GM23338 (cell line): ENCODE data around the gene HSPA2. TPM values are rescaled to one million over a fixed set of nuclear protein-coding genes. Genes with fewer than 3 reads are reported as not detected.

Experiments used
- ATAC-seq: fragments of 200-7000 bp; cut with Tn5 transposase; 3 replicates; pipeline ENCODE4 v1.9.1; 2020
- DNase-seq: peaks from one replicate; pipeline ENCODE4 v3.0.0-alpha.2; 2015; ENCODE audit warnings: low spot score
- H2AFZ ChIP-seq: fragments of 200-600 bp; sonication (generic); 2 replicates; pipeline ENCODE4 v1.8.0; 2016; ENCODE audit warnings: antibody characterized with exemption, mild to moderate bottlenecking, moderate library complexity
- H3F3A ChIP-seq: fragments of 200-600 bp; sonication (generic); replicated peaks from 2 replicates; pipeline ENCODE4 v1.8.0; 2017; ENCODE audit warnings: antibody characterized with exemption, mixed run types, low read depth
- H3K27ac ChIP-seq: fragments of 200-600 bp; sonication (generic); 2 replicates; pipeline ENCODE4 v1.6.1; 2016; ENCODE audit warnings: low read depth
- H3K27me3 ChIP-seq: fragments of 200-600 bp; sonication (generic); 2 replicates; pipeline ENCODE4 v1.8.0; 2016; ENCODE audit warnings: mild to moderate bottlenecking, mixed run types, moderate library complexity; ENCODE audit not compliant: insufficient read depth
- H3K36me3 ChIP-seq: fragments of 200-600 bp; sonication (generic); 2 replicates; pipeline ENCODE4 v1.8.0; 2016; ENCODE audit warnings: mild to moderate bottlenecking; ENCODE audit not compliant: insufficient read depth
- H3K4me1 ChIP-seq: fragments of 200-600 bp; sonication (generic); 2 replicates; pipeline ENCODE4 v1.8.0; 2016; ENCODE audit warnings: mild to moderate bottlenecking, moderate library complexity; ENCODE audit not compliant: insufficient read depth
- H3K4me2 ChIP-seq: fragments of 200-600 bp; sonication (generic); 2 replicates; pipeline ENCODE4 v1.7.1; 2017; ENCODE audit warnings: mixed run types
- H3K4me3 ChIP-seq: fragments of 200-600 bp; sonication (generic); 2 replicates; pipeline ENCODE4 v1.6.1; 2016; ENCODE audit warnings: mixed run types
- H3K79me2 ChIP-seq: fragments of 200-600 bp; sonication (generic); replicated peaks from 2 replicates; pipeline ENCODE4 v1.8.0; 2017; ENCODE audit warnings: mild to moderate bottlenecking; ENCODE audit not compliant: insufficient read depth
- H3K9me2 ChIP-seq: fragments of 200-600 bp; sonication (generic); 2 replicates; pipeline ENCODE4 v1.8.0; 2017; ENCODE audit not compliant: insufficient read depth
- H4K20me1 ChIP-seq: fragments of 200-600 bp; sonication (generic); replicated peaks from 2 replicates; pipeline ENCODE4 v1.8.0; 2017; ENCODE audit warnings: mild to moderate bottlenecking; ENCODE audit not compliant: insufficient read depth
- H3K27ac Mint-ChIP-seq: 2 replicates; pipeline ENCODE4 v1.8.0; 2020; ENCODE audit warnings: inconsistent platforms, mild to moderate bottlenecking, moderate library complexity, mixed read lengths
- H3K27me3 Mint-ChIP-seq: 3 replicates; pipeline ENCODE4 v1.8.0; 2022; ENCODE audit warnings: low read depth, mild to moderate bottlenecking, moderate library complexity, mixed read lengths, inconsistent platforms; ENCODE audit not compliant: insufficient read depth, poor library complexity
- H3K36me3 Mint-ChIP-seq: 3 replicates; pipeline ENCODE4 v1.8.0; 2021; ENCODE audit warnings: low read depth, mild to moderate bottlenecking, inconsistent platforms, moderate library complexity, mixed read lengths
- H3K4me1 Mint-ChIP-seq: 3 replicates; pipeline ENCODE4 v1.8.0; 2020; ENCODE audit warnings: mild to moderate bottlenecking, inconsistent platforms, mixed read lengths
- H3K4me3 Mint-ChIP-seq: 3 replicates; pipeline ENCODE4 v1.8.0; 2021; ENCODE audit warnings: moderate library complexity, mild to moderate bottlenecking, inconsistent platforms, mixed read lengths
- H3K9me3 Mint-ChIP-seq: 3 replicates; pipeline ENCODE4 v1.8.0; 2020; ENCODE audit warnings: moderate library complexity, mild to moderate bottlenecking, inconsistent platforms, mixed read lengths
- CREB1 ChIP-seq: fragments of 250-450 bp; sonication (Bioruptor Pico); IDR thresholded peaks from 2 replicates; pipeline ENCODE4 v1.5.0; 2020; ENCODE audit warnings: low read depth, mild to moderate bottlenecking, moderate library complexity
- CTCF ChIP-seq, 2 experiments: fragments of 200-600 bp in 1 of 2; sonication (generic) in 1 of 2; conservative IDR thresholded peaks; 2 replicates each; pipeline versions ENCODE4 v1.5.1 to v1.6.1; 2016 to 2017; ENCODE audit warnings: antibody characterized with exemption in 2 of 2, low read depth in 2 of 2, mild to moderate bottlenecking in 2 of 2, moderate library complexity in 1 of 2
- ETS1 ChIP-seq: IDR thresholded peaks from 2 replicates; pipeline ENCODE4 v1.6.1; 2016; ENCODE audit warnings: antibody characterized with exemption
- EZH2 ChIP-seq: fragments of 200-600 bp; sonication (generic); IDR thresholded peaks from one replicate; pipeline ENCODE4 v1.8.0; 2017; ENCODE audit warnings: antibody characterized with exemption, mild to moderate bottlenecking, low read depth; ENCODE audit not compliant: unreplicated experiment
- NANOG ChIP-seq: IDR thresholded peaks from 2 replicates; pipeline ENCODE4 v1.6.1; 2016; ENCODE audit warnings: antibody characterized with exemption, borderline replicate concordance
- POLR2AphosphoS5 ChIP-seq: IDR thresholded peaks from 2 replicates; pipeline ENCODE4 v1.6.1; 2016; ENCODE audit warnings: antibody characterized with exemption, low read depth
- REST ChIP-seq: IDR thresholded peaks from one replicate; pipeline ENCODE4 v1.6.1; 2018; ENCODE audit warnings: antibody characterized with exemption; ENCODE audit not compliant: unreplicated experiment
- STAT1 ChIP-seq: IDR thresholded peaks from one replicate; pipeline ENCODE4 v1.6.1; 2016; ENCODE audit warnings: antibody characterized with exemption; ENCODE audit not compliant: unreplicated experiment
- ZNF114 ChIP-seq: fragments of 250-450 bp; sonication (Bioruptor Pico); IDR thresholded peaks from 2 replicates; pipeline ENCODE4 v1.5.0; 2020; ENCODE audit warnings: mild to moderate bottlenecking, moderate library complexity
- ZNF331 ChIP-seq: fragments of 250-450 bp; sonication (Bioruptor Pico); IDR thresholded peaks from 2 replicates; pipeline ENCODE4 v1.5.0; 2020; ENCODE audit warnings: low read depth, mild to moderate bottlenecking, moderate library complexity
- polyA plus RNA-seq: library from polyadenylated mRNA; unstranded; fragments of >200 nt; fragmentation: Nextera tagmentation; extraction: Ambion mirVana; gene quantifications from 2 replicates; pipeline ENCODE4 v1.2.1, GENCODE V29; 2016
- total RNA-seq: library from RNA; depleted of rRNA; stranded (reverse); fragments of >200 nt; shearing (Covaris generic); gene quantifications from 2 replicates; pipeline ENCODE4 v1.2.3, GENCODE V29; 2014
- TF ChIP-seq, protein P1 (sequence below): fragments of 250-450 bp; sonication (Bioruptor Pico); IDR thresholded peaks from 2 replicates; pipeline ENCODE4 v1.5.0; 2020; ENCODE audit warnings: mild to moderate bottlenecking, moderate library complexity

HSPA2 gene
- total and polyA plus RNA-seq, 2 experiments from 2014 or later: 88.5 to 130 TPM

DNA sequence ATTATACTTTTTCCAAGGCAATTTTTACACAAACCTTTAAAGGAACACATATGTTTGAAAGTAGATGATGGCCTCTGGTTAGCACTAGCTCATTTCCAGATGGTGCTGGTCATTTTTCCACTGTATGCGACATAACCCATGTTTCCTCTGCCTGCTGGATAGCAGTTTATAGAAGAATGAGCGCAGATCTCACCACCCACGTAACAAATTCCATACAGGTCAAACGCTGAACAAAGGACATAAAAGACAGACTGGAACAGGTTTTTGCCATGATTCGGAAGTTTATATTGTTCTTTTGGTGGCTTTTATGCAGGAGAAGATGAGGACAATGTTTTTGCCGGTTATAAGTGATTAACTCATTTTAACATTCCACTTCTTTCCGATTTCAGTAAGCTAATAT is 39.9 kb downstream of the HSPA2 start (continued):
- TF ChIP-seq, protein P1, sequence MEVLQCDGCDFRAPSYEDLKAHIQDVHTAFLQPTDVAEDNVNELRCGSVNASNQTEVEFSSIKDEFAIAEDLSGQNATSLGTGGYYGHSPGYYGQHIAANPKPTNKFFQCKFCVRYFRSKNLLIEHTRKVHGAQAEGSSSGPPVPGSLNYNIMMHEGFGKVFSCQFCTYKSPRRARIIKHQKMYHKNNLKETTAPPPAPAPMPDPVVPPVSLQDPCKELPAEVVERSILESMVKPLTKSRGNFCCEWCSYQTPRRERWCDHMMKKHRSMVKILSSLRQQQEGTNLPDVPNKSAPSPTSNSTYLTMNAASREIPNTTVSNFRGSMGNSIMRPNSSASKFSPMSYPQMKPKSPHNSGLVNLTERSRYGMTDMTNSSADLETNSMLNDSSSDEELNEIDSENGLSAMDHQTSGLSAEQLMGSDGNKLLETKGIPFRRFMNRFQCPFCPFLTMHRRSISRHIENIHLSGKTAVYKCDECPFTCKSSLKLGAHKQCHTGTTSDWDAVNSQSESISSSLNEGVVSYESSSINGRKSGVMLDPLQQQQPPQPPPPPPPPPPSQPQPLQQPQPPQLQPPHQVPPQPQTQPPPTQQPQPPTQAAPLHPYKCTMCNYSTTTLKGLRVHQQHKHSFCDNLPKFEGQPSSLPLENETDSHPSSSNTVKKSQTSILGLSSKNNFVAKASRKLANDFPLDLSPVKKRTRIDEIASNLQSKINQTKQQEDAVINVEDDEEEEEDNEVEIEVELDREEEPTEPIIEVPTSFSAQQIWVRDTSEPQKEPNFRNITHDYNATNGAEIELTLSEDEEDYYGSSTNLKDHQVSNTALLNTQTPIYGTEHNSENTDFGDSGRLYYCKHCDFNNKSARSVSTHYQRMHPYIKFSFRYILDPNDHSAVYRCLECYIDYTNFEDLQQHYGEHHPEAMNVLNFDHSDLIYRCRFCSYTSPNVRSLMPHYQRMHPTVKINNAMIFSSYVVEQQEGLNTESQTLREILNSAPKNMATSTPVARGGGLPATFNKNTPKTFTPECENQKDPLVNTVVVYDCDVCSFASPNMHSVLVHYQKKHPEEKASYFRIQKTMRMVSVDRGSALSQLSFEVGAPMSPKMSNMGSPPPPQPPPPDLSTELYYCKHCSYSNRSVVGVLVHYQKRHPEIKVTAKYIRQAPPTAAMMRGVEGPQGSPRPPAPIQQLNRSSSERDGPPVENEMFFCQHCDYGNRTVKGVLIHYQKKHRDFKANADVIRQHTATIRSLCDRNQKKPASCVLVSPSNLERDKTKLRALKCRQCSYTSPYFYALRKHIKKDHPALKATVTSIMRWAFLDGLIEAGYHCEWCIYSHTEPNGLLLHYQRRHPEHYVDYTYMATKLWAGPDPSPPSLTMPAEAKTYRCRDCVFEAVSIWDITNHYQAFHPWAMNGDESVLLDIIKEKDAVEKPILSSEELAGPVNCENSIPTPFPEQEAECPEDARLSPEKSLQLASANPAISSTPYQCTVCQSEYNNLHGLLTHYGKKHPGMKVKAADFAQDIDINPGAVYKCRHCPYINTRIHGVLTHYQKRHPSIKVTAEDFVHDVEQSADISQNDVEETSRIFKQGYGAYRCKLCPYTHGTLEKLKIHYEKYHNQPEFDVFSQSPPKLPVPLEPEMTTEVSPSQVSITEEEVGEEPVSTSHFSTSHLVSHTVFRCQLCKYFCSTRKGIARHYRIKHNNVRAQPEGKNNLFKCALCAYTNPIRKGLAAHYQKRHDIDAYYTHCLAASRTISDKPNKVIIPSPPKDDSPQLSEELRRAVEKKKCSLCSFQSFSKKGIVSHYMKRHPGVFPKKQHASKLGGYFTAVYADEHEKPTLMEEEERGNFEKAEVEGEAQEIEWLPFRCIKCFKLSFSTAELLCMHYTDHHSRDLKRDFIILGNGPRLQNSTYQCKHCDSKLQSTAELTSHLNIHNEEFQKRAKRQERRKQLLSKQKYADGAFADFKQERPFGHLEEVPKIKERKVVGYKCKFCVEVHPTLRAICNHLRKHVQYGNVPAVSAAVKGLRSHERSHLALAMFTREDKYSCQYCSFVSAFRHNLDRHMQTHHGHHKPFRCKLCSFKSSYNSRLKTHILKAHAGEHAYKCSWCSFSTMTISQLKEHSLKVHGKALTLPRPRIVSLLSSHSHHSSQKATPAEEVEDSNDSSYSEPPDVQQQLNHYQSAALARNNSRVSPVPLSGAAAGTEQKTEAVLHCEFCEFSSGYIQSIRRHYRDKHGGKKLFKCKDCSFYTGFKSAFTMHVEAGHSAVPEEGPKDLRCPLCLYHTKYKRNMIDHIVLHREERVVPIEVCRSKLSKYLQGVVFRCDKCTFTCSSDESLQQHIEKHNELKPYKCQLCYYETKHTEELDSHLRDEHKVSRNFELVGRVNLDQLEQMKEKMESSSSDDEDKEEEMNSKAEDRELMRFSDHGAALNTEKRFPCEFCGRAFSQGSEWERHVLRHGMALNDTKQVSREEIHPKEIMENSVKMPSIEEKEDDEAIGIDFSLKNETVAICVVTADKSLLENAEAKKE (CRISPR knock-in tag): no peak

GRCh38 chr14:64581363-64581762 is 40.8 kb downstream of the HSPA2 start:
- Histone ChIP-seq H3K4me3 (no peak overlapping the region), H2AFZ (peak overlapping the region; percentile 72; the same call in 1 of the 2 replicates), H3K27ac (no peak overlapping the region), H3F3A (no peaks in the 10 kb centered on the region), H4K20me1 (no peaks in the 10 kb centered on the region), H3K9me2 (no peaks in the 10 kb centered on the region), H3K36me3 (no peaks in the 10 kb centered on the region), H3K79me2 (no peaks in the 10 kb centered on the region), H3K4me2 (peak overlapping the region; percentile 29; the same call in 1 of the 2 replicates), H3K27me3 (no peaks in the 10 kb centered on the region), H3K4me1 (peaks cover 17% of the 10 kb centered on the region)
- Mint-ChIP-seq H3K27ac (peak overlapping the region; percentile 5; the same call in 1 of the 2 replicates), H3K36me3 (no peaks in the 10 kb centered on the region), H3K9me3 (no peaks in the 10 kb centered on the region), H3K4me3 (no peak overlapping the region), H3K4me1 (peaks cover 27% of the 10 kb centered on the region), H3K27me3 (peaks cover 2% of the 10 kb centered on the region)
- no peak; the same call in 1 of the 3 replicates for ATAC-seq
- no peak for DNase-seq
- no peak for TF ChIP-seq REST
- no peak for TF ChIP-seq CREB1 (CRISPR knock-in tag)
- no peak for TF ChIP-seq STAT1
- TF ChIP-seq NANOG: no peak
- TF ChIP-seq EZH2: no peak
- TF ChIP-seq ZNF331 (CRISPR knock-in tag): no peak
- TF ChIP-seq CTCF (conservative IDR thresholded peaks at IDR 0.05; ENCODE audit: low read depth in 2 of 2): no peak
- no peak for TF ChIP-seq POLR2AphosphoS5
- TF ChIP-seq ETS1: no peak
- TF ChIP-seq ZNF114 (CRISPR knock-in tag): no peak
